Tibial artery (tissue), 4 donors: Measurements from ENCODE around the gene GCHFR.

ENCODE experiments used
- DNase-seq, 2 donors: peaks; one replicate each; pipeline ENCODE4 v3.0.0-alpha.2; 2019
- H3K27ac ChIP-seq, 2 donors: fragments of 200-600 bp; sonication (generic) in 1 of 2; 1 replicate in 1 of 2; 2 replicates in 1 of 2; pipeline ENCODE4 v1.5.1; 2018 to 2019; ENCODE audit warnings: mild to moderate bottlenecking in 1 of 2
- H3K27me3 ChIP-seq, 2 donors: fragments of 200-600 bp; sonication (generic) in 1 of 2; one replicate each; pipeline versions ENCODE4 v1.5.1 to v1.6.0; 2016 to 2019
- H3K36me3 ChIP-seq, 3 donors: fragments of 200-600 bp; sonication (generic) in 2 of 3; one replicate each; pipeline ENCODE4 v1.5.1; 2016 to 2019; ENCODE audit warnings: mild to moderate bottlenecking in 2 of 3
- H3K4me1 ChIP-seq, 4 donors: fragments of 200-600 bp; sonication (generic) in 2 of 4; 1 replicate in 3 of 4; 2 replicates in 1 of 4; pipeline ENCODE4 v1.5.1; 2016 to 2019
- H3K4me3 ChIP-seq, 2 donors: fragments of 200-600 bp; sonication (generic) in 1 of 2; 1 replicate in 1 of 2; 2 replicates in 1 of 2; pipeline ENCODE4 v1.5.1; 2018 to 2019; ENCODE audit warnings: mild to moderate bottlenecking in 2 of 2
- H3K9me3 ChIP-seq, 3 donors: fragments of 200-600 bp; sonication (generic) in 1 of 3; one replicate each; pipeline ENCODE4 v1.5.1; 2016 to 2019
- CTCF ChIP-seq, 2 experiments: fragments of 200-600 bp in 1 of 2; fragments of 450-650 bp in 1 of 2; IDR thresholded peaks; one replicate each; pipeline ENCODE4 v1.5.1; 2017 to 2019; ENCODE audit warnings: antibody characterized with exemption in 2 of 2, mild to moderate bottlenecking in 1 of 2, moderate library complexity in 1 of 2
- intact Hi-C: fragments of 100-400 bp; cut with DNase I; formaldehyde crosslinking; loops from one replicate; pipeline ENCODE4 v1.15.0; 2023; ENCODE audit warnings: low total_unique reads

Gene GCHFR

GRCh38 chr15:40747685-40748631 lies 15.9 kb upstream of the GCHFR start:
- no peak overlapping the region for H3K4me3 ChIP-seq
- peaks cover 47 to 95% (median 48%) of the 10 kb centered on the region in 3 donors for H3K36me3 ChIP-seq
- intact Hi-C loops = no loop called here
- no peak overlapping the region for H3K27ac ChIP-seq
- H3K4me1 ChIP-seq = peaks cover 0 to 5% (median under 1%) of the 10 kb centered on the region in 4 donors
- TF ChIP-seq CTCF (IDR thresholded peaks at IDR 0.05) = no peak
- H3K9me3 ChIP-seq = no peaks in the 10 kb centered on the region
- DNase-seq = no peak
- H3K27me3 ChIP-seq = no peaks in the 10 kb centered on the region

- DNase-seq = no peak
- intact Hi-C loops = no loop called here
- no peaks in the 10 kb centered on the region for H3K27me3 ChIP-seq
- H3K4me3 ChIP-seq = no peak overlapping the region
- H3K27ac ChIP-seq = no peak overlapping the region
- H3K4me1 ChIP-seq = peaks cover 0 to 13% (median 10%) of the 10 kb centered on the region in 4 donors
- no peaks in the 10 kb centered on the region for H3K9me3 ChIP-seq
- H3K36me3 ChIP-seq = peaks cover 35 to 85% (median 36%) of the 10 kb centered on the region in 3 donors
- TF ChIP-seq CTCF (IDR thresholded peaks at IDR 0.05) = no peak
Observed at GRCh38 chr15:40749151-40749630, 14.7 kb upstream of the GCHFR start.

GRCh38 chr15:40750885-40751284 lies 13.0 kb upstream of the GCHFR start:
- H3K4me1 ChIP-seq = peaks cover 0 to 23% (median 13%) of the 10 kb centered on the region in 4 donors
- TF ChIP-seq CTCF (IDR thresholded peaks at IDR 0.05) = no peak
- intact Hi-C loops = no loop called here
- no peak overlapping the region for H3K4me3 ChIP-seq
- no peaks in the 10 kb centered on the region for H3K9me3 ChIP-seq
- peaks cover 20 to 68% (median 20%) of the 10 kb centered on the region in 3 donors for H3K36me3 ChIP-seq
- no peak overlapping the region for H3K27ac ChIP-seq
- no peak for DNase-seq
- no peaks in the 10 kb centered on the region for H3K27me3 ChIP-seq

- H3K36me3 ChIP-seq = peaks cover 18 to 63% (median 19%) of the 10 kb centered on the region in 3 donors
- no peak overlapping the region for H3K27ac ChIP-seq
- no peaks in the 10 kb centered on the region for H3K9me3 ChIP-seq
- intact Hi-C loops = no loop called here
- H3K4me1 ChIP-seq = peaks cover 0 to 23% (median 13%) of the 10 kb centered on the region in 4 donors
- H3K27me3 ChIP-seq = no peaks in the 10 kb centered on the region
- no peak for TF ChIP-seq CTCF (IDR thresholded peaks at IDR 0.05)
- DNase-seq = no peak
- no peak overlapping the region for H3K4me3 ChIP-seq
Observed at GRCh38 chr15:40751745-40752144, 12.1 kb upstream of the GCHFR start.

GRCh38 chr15:40754574-40754882 lies 9.3 kb upstream of the GCHFR start:
- intact Hi-C loops = no loop called here
- Histone ChIP-seq H3K4me3 (peak overlapping the region; percentile 82 to 91), H3K36me3 (peaks cover 15 to 37% (median 18%) of the 10 kb centered on the region in 3 donors), H3K4me1 (peaks cover 0 to 23% (median 13%) of the 10 kb centered on the region in 4 donors), H3K27ac (peak overlapping the region; percentile 75 to 85), H3K9me3 (no peaks in the 10 kb centered on the region), H3K27me3 (no peaks in the 10 kb centered on the region)
- DNase-seq = no peak
- TF ChIP-seq CTCF (IDR thresholded peaks at IDR 0.05) = no peak
